BE2C (cell line): ENCODE results near the gene CHD5.

ENCODE experiments used
- DNase-seq: peaks from one replicate; pipeline ENCODE4 v3.0.0-alpha.2; 2020
- H3K27me3 ChIP-seq: fragments of 250-450 bp; sonication (Bioruptor Pico); 2 replicates; pipeline ENCODE4 v1.5.1; 2020; ENCODE audit warnings: mild to moderate bottlenecking
- H3K36me3 ChIP-seq: fragments of 250-450 bp; sonication (Bioruptor Pico); 2 replicates; pipeline ENCODE4 v1.5.1; 2020; ENCODE audit warnings: mild to moderate bottlenecking
- H3K4me1 ChIP-seq: fragments of 250-450 bp; sonication (Bioruptor Pico); 2 replicates; pipeline ENCODE4 v1.5.1; 2020
- H3K4me3 ChIP-seq: 2 replicates; pipeline ENCODE4 v1.5.1; 2011; ENCODE audit warnings: low read depth, low read length
- H3K9me3 ChIP-seq: fragments of 250-450 bp; sonication (Bioruptor Pico); 2 replicates; pipeline ENCODE4 v1.5.1; 2020
- CTCF ChIP-seq: IDR thresholded peaks from 2 replicates; pipeline ENCODE4 v1.5.1; 2012; ENCODE audit warnings: mild to moderate bottlenecking, low read depth, low read length

Gene CHD5

GRCh38 chr1:6167391-6168303 lies 12.5 kb downstream of the CHD5 start:
- Histone ChIP-seq H3K36me3 (no peaks in the 10 kb centered on the region), H3K4me3 (no peak overlapping the region), H3K4me1 (no peaks in the 10 kb centered on the region), H3K27me3 (no peaks in the 10 kb centered on the region), H3K9me3 (no peaks in the 10 kb centered on the region)
- no peak for DNase-seq
- no peak for TF ChIP-seq CTCF

GRCh38 chr1:6166655-6167390 lies 13.3 kb downstream of the CHD5 start:
- DNase-seq, result no peak
- H3K4me3 ChIP-seq, result no peak overlapping the region
- TF ChIP-seq CTCF, result no peak
- H3K27me3 ChIP-seq, result no peaks in the 10 kb centered on the region
- H3K4me1 ChIP-seq, result no peaks in the 10 kb centered on the region
- H3K36me3 ChIP-seq, result no peaks in the 10 kb centered on the region
- H3K9me3 ChIP-seq, result no peaks in the 10 kb centered on the region

GRCh38 chr1:6166221-6166620 lies 13.9 kb downstream of the CHD5 start:
- no peaks in the 10 kb centered on the region for H3K27me3 ChIP-seq
- no peaks in the 10 kb centered on the region for H3K9me3 ChIP-seq
- no peak for DNase-seq
- H3K36me3 ChIP-seq, result no peaks in the 10 kb centered on the region
- H3K4me1 ChIP-seq, result no peaks in the 10 kb centered on the region; the same call in 1 of the 2 replicates
- no peak overlapping the region for H3K4me3 ChIP-seq
- no peak for TF ChIP-seq CTCF

- H3K4me3 ChIP-seq, result no peak overlapping the region
- DNase-seq, result no peak
- no peaks in the 10 kb centered on the region for H3K27me3 ChIP-seq
- H3K36me3 ChIP-seq, result no peaks in the 10 kb centered on the region
- no peaks in the 10 kb centered on the region for H3K9me3 ChIP-seq
- no peak for TF ChIP-seq CTCF
- H3K4me1 ChIP-seq, result no peaks in the 10 kb centered on the region; the same call in 1 of the 2 replicates
These were observed 14.6 kb downstream of the CHD5 start for GRCh38 chr1:6165441-6165985.

- Histone ChIP-seq H3K9me3 (no peaks in the 10 kb centered on the region), H3K27me3 (no peaks in the 10 kb centered on the region), H3K36me3 (no peaks in the 10 kb centered on the region), H3K4me1 (no peaks in the 10 kb centered on the region; the same call in 1 of the 2 replicates), H3K4me3 (no peak overlapping the region)
- no peak for TF ChIP-seq CTCF
- DNase-seq, result no peak
These were observed 15.1 kb downstream of the CHD5 start for GRCh38 chr1:6165027-6165426.
